T47D (cell line): ENCODE data around the gene SESN1.

Experiments
- DNase-seq, 2 experiments: peaks; one replicate each; pipeline versions ENCODE4 v3.0.0 to v3.0.0-alpha.2; 2011 to 2012; ENCODE audit warnings: low read depth in 1 of 2, low spot score in 1 of 2
- JUND ChIP-seq: IDR thresholded peaks from 2 replicates; pipeline ENCODE4 v1.6.1; 2012; ENCODE audit warnings: low read depth
- in situ Hi-C: cut with HindIII; loops from 2 replicates; pipeline ENCODE4 v1.10.0; 2016; ENCODE audit warnings: low sequenced_read_pairs, low pct_unique_long_range_greater_than_20kb

The SESN1 gene

DNA sequence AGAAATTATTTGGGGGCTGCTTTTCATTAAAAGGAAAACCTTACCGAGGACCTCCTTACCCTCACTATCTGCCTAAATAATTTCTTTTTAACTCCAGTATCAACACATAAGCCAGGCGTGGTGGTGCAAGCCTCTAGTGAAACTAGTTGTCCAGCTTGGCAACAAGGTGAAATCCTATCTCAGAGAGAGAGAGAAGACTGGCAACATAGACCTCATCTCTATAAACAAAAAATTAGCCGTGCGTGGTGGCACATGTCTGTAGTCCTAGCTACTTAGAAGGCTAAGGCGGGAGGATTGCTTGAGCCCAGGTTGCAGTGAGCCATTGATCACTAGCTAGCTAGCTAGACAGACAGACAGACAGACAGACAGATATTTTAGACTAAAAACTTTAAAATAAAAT, 153.9 kb downstream of the SESN1 start:
- TF ChIP-seq JUND: no peak
- in situ Hi-C loops: no loop called here
- no peak for DNase-seq

DNA sequence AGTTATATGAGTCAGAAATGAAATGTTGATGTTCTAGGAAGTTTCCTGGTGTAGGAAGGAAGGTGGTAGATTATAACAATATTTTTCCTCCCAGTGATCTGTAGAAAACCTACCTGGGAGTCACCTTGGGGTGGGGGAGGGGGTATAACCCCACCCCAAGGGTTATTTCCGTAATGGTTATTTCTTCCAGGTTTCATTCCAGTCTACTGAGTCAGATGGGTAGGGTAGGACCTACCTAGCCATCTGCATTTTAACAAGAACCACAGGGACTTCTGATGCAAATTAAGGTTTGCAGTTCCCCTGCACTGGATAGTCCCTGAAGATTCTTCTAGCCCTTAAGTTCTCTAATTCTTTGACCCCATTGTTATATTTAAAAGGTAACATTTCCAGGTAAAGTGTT, 157.5 kb downstream of the SESN1 start:
- in situ Hi-C loops: no loop called here
- no peak for DNase-seq
- no peak for TF ChIP-seq JUND
